Stromal cell of bone marrow (primary cell): ENCODE results near the gene SPRYD7.
"Not testable (repeated sequence)": the region's sequence is repeated elsewhere in the genome, so short reads cannot be mapped to it uniquely, and the experiment has no call there.

Experiments
- DNase-seq: peaks from one replicate; pipeline ENCODE4 v3.0.0-alpha.2; 2012; ENCODE audit warnings: low read depth

Gene SPRYD7

GRCh38 chr13:49932868-49933267, 3.3 kb downstream of the SPRYD7 start:
- DNase-seq = no peak

GRCh38 chr13:49932066-49932465, 4.1 kb downstream of the SPRYD7 start:
- no peak for DNase-seq

DNA sequence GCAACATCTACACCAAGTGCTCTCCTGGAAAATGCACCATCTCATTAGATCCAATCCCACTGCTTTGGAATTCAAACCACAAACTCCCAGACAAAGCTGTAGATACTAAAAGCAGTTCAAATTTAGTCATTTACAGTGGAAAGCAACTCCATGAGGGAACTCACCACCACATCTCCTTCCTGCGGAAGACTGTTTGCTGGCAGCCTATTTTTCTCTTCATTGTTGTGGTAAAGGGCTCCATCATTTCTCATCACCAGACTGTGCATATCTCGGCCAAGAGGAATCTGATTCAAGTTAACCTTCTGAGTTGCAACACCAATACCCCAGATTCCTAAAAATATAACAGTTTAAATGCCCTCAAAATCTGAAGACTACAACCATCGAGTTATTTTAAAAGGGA, 8.4 kb downstream of the SPRYD7 start:
- DNase-seq = peak; percentile 51

DNA sequence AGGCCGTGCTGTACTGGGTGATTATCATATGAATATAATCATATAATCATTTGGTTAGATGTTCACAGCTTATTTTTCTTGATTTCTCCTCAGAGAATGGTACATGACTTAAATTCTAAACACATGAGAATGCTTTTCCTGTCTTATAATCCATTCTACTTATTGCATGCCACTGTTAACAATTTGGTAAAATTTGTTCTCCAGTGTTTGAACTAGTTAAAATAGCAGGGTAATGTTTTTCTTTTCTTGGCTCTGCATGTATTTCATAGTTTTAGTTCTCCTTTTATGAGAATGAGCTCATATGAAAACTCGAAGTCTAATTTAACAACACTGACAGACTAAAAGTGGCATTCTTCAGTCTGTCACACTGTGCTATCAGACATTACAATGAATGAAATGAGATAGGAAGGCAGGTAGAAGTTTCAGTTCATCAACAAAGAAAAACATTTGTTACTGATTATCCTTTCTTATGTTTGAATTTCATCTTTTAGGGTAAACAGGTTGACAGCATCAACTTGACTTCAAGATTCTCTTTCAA, 10.2 kb downstream of the SPRYD7 start:
- no peak for DNase-seq

DNA sequence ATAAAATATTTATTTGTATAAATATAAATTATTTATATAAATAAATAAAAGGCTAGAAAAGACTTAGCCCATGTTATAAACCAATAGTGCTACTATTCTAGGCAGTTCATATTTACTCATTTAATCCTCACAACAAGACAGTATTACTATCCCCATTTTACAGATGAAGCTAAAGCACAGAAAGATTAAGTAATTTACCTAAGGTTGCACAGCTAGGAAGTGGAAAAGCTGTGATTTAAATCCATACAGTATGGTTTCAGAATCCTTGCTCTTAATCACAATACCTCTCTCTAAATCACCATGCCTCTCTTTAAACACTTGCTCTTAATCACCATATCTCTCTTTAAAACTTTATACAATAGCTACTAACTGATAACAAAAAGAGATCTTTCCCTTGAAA, 13.8 kb downstream of the SPRYD7 start:
- DNase-seq = no peak

GRCh38 chr13:49920969-49921368, 15.2 kb downstream of the SPRYD7 start:
- not testable (repeated sequence) for DNase-seq

DNA sequence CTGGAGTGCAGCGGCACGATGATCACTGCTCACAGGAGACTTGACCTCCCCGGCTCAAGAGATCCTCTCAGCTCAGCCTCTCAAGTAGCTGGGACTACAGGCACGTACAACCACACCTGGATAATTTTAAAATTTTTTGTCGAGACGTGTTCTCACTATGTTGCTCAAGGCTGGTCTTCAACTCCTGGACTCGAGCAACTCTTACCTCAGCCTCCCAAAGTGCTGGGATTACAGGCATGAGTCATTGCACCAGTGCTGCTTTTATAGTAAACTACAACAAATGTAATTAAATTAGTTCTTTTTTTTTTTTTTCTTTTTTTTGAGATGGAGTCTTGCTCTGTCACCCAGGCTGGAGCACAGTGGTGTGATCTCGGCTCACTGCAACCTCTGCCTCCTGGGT, 18.0 kb downstream of the SPRYD7 start:
- DNase-seq = not testable (repeated sequence)

DNA sequence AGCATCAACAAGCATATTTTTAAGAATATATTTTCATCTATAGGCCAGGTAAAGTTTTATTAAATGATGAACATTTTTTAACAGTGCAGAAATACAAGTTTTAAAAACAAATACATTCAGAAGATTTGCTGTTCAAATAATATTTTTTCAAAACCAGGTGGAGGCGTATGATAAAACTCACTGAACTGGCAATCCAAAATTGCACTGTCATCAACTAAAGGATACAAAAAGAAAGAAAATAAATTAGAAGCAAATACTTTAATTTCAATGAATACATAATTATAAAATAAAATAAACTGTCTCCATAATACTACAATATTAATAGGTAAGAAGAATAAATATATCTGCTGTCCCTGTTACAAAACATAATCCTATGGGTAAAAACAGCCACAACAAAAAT, 21.2 kb downstream of the SPRYD7 start:
- DNase-seq = no peak

- no peak for DNase-seq
These were observed 27.5 kb downstream of the SPRYD7 start for GRCh38 chr13:49908637-49909036.

DNA sequence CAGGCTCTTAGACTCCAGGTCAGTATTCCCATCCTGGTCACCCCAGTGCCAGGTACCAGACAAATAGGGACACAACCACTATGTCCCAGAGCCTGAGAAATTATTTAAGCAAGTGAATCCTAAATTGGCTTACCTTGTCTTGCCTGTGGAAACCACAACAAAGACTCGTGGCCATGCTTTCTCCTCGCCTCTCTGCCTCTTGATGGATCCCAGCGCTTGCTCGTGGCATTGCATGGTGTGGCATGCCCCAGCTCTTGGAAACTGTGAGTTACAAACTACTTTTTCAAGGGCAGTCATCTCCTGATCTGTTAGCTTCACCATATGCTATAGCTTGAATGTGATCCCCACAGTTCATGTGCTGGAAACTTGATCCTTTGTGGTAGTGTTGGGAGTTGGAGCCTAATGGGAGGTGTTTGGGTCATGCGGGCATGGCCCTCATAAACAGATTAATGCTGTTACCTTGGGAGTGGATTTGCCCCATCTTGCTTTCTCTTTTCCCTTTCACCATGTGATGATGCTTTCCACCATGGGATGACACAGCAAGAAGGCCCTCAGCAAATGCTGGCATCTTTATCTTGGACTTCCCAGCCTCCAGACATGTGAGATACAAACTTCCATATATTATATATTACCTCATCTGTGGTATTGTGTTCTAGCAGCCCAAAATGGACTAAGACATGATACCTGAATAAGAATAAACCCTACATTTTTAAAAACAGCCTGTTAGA, 31.2 kb downstream of the SPRYD7 start:
- DNase-seq = no peak

GRCh38 chr13:49898792-49899191, 37.3 kb downstream of the SPRYD7 start:
- no peak for DNase-seq

- no peak for DNase-seq
These were observed 38.4 kb downstream of the SPRYD7 start for GRCh38 chr13:49897713-49898112.

DNA sequence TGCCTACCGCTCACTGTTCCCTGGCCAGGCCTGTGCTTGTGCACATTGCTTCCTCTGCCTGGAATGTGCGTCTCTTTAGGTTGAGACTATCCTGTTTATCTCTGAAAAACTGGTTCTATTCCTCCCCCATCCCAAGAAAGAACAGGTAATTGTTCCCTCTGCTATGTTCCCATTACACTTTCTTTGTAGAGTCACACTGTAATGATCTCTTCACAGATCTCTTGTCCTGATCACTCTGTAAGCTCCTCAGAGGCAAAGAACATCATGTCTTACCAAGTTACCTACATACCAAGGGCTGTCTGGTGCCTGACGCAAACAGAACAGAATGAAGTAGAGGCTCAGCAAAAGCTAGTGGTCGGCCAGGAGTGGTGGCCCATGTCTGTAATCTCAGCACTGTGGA, 40.3 kb downstream of the SPRYD7 start:
- no peak for DNase-seq

- no peak for DNase-seq
These were observed 42.5 kb downstream of the SPRYD7 start for GRCh38 chr13:49893591-49893990.

GRCh38 chr13:49890376-49890775, 45.8 kb downstream of the SPRYD7 start:
- no peak for DNase-seq

DNA sequence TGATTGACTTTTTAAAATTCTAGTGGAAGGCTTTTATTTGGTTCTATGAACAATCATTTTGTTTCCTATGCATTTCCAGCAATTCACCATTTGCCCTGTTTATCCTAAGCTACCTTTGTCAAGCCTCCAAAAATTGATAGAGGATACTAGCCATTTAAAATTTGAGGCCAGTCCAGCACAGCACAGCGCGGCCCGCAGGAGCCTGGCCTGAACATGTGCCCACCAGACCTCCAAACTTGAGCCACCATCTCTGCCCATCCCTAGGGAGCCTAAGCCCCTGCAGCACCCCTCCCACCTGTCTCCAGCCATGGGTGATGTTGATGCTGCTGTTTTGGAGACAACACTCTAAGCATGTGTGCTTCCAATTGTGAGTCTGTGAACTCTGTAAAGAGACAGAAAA, 57.5 kb downstream of the SPRYD7 start:
- no peak for DNase-seq

DNA sequence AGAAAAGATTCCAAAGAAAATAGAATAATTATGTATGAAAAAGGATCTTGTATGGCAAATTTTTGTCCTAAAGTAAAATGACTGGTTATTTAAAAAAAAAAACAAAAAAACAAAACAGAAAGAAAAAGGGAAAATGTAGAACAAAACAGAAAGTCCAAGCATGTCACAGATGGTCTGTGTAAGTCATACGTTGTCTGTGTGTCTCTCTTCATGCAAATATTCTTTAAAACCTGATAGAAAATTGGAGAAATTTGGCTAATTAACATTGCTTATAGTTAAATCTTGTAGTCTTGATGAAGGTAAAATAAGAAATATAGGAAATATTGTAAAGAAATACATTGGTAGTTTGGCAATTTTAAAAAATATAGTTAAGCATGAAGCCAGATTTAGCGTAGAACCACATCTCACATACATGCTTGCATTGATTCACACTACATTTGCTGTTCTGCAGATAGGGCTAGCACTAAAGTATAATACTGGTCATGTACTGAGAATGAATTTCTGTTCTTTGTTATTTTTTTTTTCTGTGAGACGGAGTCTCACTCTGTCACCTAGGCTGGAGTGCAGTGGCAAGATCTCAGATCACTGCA, 58.4 kb downstream of the SPRYD7 start:
- no peak for DNase-seq

DNA sequence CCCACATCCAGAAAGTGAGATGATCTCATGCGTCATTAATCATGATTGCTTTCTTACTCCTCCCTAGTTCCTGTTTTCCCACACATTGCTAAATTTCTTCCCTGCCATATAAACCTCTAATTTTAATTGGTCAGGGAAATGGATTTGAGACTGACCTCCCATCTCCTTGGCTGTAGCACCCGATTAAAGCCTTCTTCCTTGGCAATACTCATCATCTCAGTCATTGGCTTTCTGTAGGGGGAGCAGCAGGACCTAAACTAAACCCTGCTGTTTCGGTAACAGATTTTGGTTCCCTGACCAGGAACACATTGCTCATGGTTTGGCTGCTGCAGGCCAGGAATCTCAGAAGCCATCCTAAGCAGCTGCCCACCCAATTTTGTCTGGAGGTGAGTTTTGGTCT, 61.7 kb downstream of the SPRYD7 start:
- DNase-seq = no peak

DNA sequence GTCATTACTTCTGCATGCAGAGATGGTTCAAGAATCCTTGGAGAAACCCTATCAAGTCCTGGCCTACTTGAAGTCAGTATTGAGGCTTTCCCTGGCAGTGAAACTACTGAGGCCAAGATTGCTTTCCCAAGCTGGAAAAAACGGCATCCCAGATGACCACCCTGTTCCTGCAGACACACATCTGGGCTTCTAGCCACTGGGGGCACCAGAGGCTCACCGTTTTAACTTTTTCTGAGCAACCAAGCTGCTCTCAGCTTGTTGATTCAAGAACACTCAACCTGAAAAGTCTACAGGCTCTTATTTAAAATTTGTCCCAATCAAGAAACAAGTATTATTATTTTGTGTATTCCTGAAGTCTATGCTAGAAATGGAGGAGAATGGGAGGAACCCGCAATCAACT, 66.6 kb downstream of the SPRYD7 start:
- DNase-seq = no peak

DNA sequence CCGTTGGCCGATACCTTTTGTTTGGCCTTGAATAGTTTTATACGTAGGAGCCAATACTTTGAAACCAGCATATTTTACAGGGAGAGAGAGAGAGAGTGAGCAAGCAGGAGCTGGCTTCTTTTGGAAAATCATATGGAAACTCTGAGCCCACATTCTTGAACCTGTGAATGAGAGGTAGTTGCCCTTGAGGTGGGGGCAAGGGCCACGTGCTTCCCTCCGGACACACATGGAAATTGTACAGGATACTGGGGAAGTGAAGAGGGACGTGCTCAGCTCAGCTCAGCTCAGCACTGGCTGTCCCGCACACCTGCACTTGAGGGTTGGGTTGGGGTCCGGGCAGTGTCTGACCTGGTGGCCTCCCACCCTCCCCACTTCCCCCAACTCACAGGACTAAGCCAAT, 68.3 kb downstream of the SPRYD7 start:
- DNase-seq = no peak

DNA sequence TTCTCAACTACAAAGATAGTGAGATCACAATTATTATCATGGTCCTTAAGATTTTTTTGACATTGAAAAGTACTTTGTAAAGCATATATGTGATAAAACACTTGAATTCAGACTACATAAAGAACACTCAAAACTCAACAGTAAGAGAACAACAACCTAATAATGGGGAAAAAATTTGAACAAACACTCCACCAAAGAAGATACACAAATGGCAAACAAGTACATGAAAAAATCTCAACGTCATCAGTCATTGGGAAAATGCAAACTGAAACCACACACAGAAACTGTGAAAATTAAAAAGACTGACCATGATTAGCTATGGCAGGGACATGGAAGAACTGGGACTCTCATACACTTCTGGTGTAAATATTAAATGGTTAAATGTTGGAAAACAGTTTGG, 70.9 kb downstream of the SPRYD7 start:
- no peak for DNase-seq

DNA sequence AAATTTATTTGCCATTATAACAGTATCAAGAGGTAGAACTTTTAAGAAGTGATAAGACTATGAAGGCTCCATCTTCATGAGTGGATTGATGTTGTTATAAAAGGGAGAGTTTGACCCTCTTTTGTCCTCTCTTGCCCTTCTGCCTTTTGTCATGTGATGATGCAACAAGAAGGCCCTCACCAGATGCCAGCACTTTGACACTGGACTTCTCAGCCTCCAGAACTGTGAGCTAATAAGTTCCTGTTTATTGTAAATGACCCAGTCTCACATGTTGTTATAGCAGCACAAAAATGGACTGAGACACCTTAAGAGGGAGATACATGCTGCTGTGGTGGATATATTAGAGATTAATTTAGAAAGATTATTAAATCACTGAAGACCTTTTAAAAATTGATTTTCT, 71.6 kb downstream of the SPRYD7 start:
- DNase-seq = no peak
